Uterus (tissue), 4 donors: ENCODE measurements around the gene S100P. TPM values are rescaled to one million over a fixed set of nuclear protein-coding genes. Genes with fewer than 3 reads are reported as not detected.

Experiments
- DNase-seq, 2 donors: peaks; one replicate each; pipeline ENCODE4 v3.0.0-alpha.2; 2019 to 2020
- H3K27ac ChIP-seq, 2 donors: fragments of 200-600 bp; sonication (generic); 1 replicate in 1 of 2; 2 replicates in 1 of 2; pipeline ENCODE4 v1.5.1; 2016 to 2018
- H3K27me3 ChIP-seq, 2 donors: fragments of 200-600 bp; sonication (generic); one replicate each; pipeline ENCODE4 v1.5.1; 2018 to 2019; ENCODE audit warnings: control low read depth in 1 of 2
- H3K36me3 ChIP-seq, 2 donors: fragments of 200-600 bp; sonication (generic); one replicate each; pipeline ENCODE4 v1.5.1; 2019; ENCODE audit warnings: control low read depth in 1 of 2
- H3K4me1 ChIP-seq, 2 donors: fragments of 200-600 bp; sonication (generic); one replicate each; pipeline ENCODE4 v1.5.1; 2018 to 2019; ENCODE audit warnings: control low read depth in 1 of 2
- H3K4me3 ChIP-seq, 2 donors: fragments of 200-600 bp; sonication (generic); 1 replicate in 1 of 2; 2 replicates in 1 of 2; pipeline ENCODE4 v1.5.1; 2018 to 2019; ENCODE audit warnings: mild to moderate bottlenecking in 1 of 2
- H3K9me3 ChIP-seq, 2 donors: fragments of 200-600 bp; sonication (generic); one replicate each; pipeline ENCODE4 v1.5.1; 2019; ENCODE audit warnings: control low read depth in 1 of 2
- POLR2A ChIP-seq, 2 donors: fragments of 450-650 bp; IDR thresholded peaks; one replicate each; pipeline ENCODE4 v1.6.1; 2016; ENCODE audit warnings: antibody characterized with exemption in 2 of 2, mild to moderate bottlenecking in 1 of 2, moderate library complexity in 1 of 2
- intact Hi-C: fragments of 100-400 bp; cut with DNase I; formaldehyde crosslinking; loops from one replicate; pipeline ENCODE4 v1.15.1; 2023; ENCODE audit warnings: low total_unique reads
- total RNA-seq, 4 donors: library from RNA; depleted of rRNA in 3 of 4; stranded (reverse); fragments of >200 nt in 3 of 4; gene quantifications; one replicate each; pipeline versions ENCODE4 v1.1.0 to v1.2.4, GENCODE V29; 2014 to 2023
- TF ChIP-seq, protein P1 (sequence below), 4 experiments: fragments of 200-600 bp in 2 of 4; fragments of 450-650 bp in 2 of 4; sonication (generic) in 2 of 4; IDR thresholded peaks; one replicate each; pipeline ENCODE4 v1.5.1; 2016 to 2019; ENCODE audit warnings: antibody characterized with exemption in 4 of 4, mild to moderate bottlenecking in 2 of 4, moderate library complexity in 1 of 4
- donor health status: DM: yes; HTN: yes; CAD: no.

S100P gene
- total RNA-seq, 4 donors from 2014 or later = 0.26 to 1.3 TPM; not detected in 2

GRCh38 chr4:6694177-6694901 lies 661 bp downstream of the S100P start:
- DNase-seq = no peak
- Histone ChIP-seq H3K27me3 (no peaks in the 10 kb centered on the region), H3K4me3 (no peak overlapping the region), H3K9me3 (no peaks in the 10 kb centered on the region), H3K27ac (no peak overlapping the region), H3K36me3 (no peaks in the 10 kb centered on the region), H3K4me1 (no peaks in the 10 kb centered on the region)
- no peak for TF ChIP-seq POLR2A (IDR thresholded peaks at IDR 0.05)
- TF ChIP-seq, protein P1, sequence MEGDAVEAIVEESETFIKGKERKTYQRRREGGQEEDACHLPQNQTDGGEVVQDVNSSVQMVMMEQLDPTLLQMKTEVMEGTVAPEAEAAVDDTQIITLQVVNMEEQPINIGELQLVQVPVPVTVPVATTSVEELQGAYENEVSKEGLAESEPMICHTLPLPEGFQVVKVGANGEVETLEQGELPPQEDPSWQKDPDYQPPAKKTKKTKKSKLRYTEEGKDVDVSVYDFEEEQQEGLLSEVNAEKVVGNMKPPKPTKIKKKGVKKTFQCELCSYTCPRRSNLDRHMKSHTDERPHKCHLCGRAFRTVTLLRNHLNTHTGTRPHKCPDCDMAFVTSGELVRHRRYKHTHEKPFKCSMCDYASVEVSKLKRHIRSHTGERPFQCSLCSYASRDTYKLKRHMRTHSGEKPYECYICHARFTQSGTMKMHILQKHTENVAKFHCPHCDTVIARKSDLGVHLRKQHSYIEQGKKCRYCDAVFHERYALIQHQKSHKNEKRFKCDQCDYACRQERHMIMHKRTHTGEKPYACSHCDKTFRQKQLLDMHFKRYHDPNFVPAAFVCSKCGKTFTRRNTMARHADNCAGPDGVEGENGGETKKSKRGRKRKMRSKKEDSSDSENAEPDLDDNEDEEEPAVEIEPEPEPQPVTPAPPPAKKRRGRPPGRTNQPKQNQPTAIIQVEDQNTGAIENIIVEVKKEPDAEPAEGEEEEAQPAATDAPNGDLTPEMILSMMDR (IDR thresholded peaks at IDR 0.05) = no peak
- intact Hi-C loops = no loop called here

DNA sequence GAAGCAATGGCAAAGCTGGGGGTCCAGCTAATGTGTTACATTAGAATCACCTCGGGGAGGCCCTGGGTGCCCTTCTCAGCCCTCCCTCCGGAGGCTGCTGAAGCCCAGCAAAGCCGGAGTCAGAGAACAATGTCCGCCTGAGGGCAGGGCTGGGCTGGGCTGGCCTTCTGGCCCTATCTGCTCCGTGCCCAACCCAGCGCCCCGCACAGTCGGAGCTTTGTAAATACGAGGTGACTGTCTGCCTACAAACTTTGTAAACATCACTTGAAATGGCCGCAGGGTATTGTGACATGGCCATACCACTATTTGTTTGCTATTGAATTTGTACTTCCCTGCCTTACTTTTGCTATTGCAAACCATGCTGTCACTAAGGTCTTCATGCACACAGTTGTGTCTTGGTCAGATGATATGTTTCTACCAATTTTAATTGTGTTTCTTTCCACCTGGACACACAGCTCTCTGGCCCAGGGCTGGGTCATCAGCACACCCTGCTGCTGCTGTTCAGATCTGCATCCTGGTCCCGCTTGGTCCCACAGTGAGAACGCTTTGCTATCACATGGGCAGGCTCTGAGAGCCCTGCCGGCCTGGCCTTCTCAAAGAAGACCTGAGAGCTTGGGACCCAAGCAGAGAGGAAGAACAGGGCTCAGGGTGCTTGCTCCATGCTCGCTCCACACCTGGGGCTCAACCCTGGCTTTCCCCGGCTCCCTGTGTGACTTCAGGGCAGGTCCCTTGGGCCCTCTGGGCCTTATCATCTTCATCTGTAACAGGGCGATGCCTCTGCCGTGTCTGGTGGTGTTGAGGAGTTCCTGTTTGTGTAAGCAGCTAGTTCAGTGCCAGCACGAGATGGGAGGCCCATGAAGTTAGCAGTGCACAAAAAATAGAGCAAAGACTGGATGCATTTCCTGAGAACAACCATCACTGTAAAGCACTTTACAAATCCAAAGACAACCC lies 2.3 kb downstream of the S100P start:
- H3K27ac ChIP-seq = no peak overlapping the region
- H3K36me3 ChIP-seq = no peaks in the 10 kb centered on the region
- no peak overlapping the region for H3K4me3 ChIP-seq
- no peaks in the 10 kb centered on the region for H3K27me3 ChIP-seq
- TF ChIP-seq, protein P1 (IDR thresholded peaks at IDR 0.05) = no peak
- no peak for TF ChIP-seq POLR2A (IDR thresholded peaks at IDR 0.05)
- intact Hi-C loops = no loop called here
- H3K9me3 ChIP-seq = no peaks in the 10 kb centered on the region
- no peaks in the 10 kb centered on the region for H3K4me1 ChIP-seq
- DNase-seq = no peak

DNA sequence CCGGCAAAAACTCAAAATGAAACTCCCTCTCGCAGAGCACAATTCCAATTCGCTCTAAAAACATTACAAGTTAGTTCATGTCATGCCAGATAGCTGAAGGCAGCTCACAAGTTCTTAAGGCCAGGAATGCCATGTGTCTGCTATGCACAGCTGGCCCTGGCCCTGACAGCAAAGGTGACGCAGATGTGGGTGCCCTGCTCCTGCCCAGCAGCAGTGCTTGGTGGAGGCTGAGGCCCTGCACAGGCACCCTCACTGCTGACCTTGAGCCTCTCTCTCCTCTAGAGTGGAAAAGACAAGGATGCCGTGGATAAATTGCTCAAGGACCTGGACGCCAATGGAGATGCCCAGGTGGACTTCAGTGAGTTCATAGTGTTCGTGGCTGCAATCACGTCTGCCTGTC lies 2.9 kb downstream of the S100P start:
- Histone ChIP-seq H3K36me3 (no peaks in the 10 kb centered on the region), H3K9me3 (no peaks in the 10 kb centered on the region), H3K4me3 (no peak overlapping the region), H3K27me3 (no peaks in the 10 kb centered on the region), H3K4me1 (no peaks in the 10 kb centered on the region), H3K27ac (no peak overlapping the region)
- intact Hi-C loops = no loop called here
- TF ChIP-seq, protein P1 (IDR thresholded peaks at IDR 0.05) = no peak
- no peak for TF ChIP-seq POLR2A (IDR thresholded peaks at IDR 0.05)
- DNase-seq = no peak

DNA sequence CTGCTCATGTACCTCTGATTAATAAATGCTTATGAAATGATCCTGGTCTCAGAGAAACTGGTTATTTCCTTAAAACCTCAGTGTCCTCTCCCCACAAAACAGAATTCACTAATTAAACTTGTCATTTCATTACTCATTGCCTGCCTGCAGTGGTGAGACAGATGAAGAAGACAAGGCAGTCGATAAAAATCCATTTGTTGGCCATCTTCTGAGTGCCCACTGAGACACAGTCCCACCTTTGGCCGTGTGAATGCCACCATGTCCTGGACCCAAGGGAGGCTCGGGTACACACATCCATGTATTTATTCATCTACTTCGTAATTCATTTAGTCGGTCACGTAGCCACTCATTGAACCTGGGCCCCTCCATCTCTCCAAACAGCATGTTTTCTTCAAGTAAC lies 3.5 kb downstream of the S100P start:
- Histone ChIP-seq H3K4me3 (no peak overlapping the region), H3K27me3 (no peaks in the 10 kb centered on the region), H3K4me1 (no peaks in the 10 kb centered on the region), H3K27ac (no peak overlapping the region), H3K9me3 (no peaks in the 10 kb centered on the region), H3K36me3 (no peaks in the 10 kb centered on the region)
- DNase-seq = no peak
- intact Hi-C loops = no loop called here
- TF ChIP-seq POLR2A (IDR thresholded peaks at IDR 0.05) = no peak
- TF ChIP-seq, protein P1 (IDR thresholded peaks at IDR 0.05) = no peak

GRCh38 chr4:6699388-6699787 lies 5.7 kb downstream of the S100P start:
- TF ChIP-seq, protein P1 (IDR thresholded peaks at IDR 0.05) = no peak
- no peak for TF ChIP-seq POLR2A (IDR thresholded peaks at IDR 0.05)

More at GRCh38 chr4:6699388-6699787, 5.7 kb downstream of the S100P start:
- no peak overlapping the region for H3K27ac ChIP-seq
- no peaks in the 10 kb centered on the region for H3K36me3 ChIP-seq
- no peak for DNase-seq
- H3K4me3 ChIP-seq = no peak overlapping the region
- H3K9me3 ChIP-seq = no peaks in the 10 kb centered on the region
- intact Hi-C loops = no loop called here
- H3K27me3 ChIP-seq = no peaks in the 10 kb centered on the region
- H3K4me1 ChIP-seq = no peaks in the 10 kb centered on the region
